Stomach (tissue), 4 donors: Measurements from ENCODE around the gene ATP5F1B.
"Not testable (repeated sequence)": the region's sequence is repeated elsewhere in the genome, so short reads cannot be mapped to it uniquely, and the experiment has no call there.

Source experiments
- CTCF ChIP-seq, 7 experiments: fragments of 450-650 bp in 4 of 7; fragments of 200-600 bp in 3 of 7; sonication (generic) in 3 of 7; IDR thresholded peaks; one replicate each; pipeline ENCODE4 v1.5.1; 2016 to 2019; ENCODE audit warnings: antibody characterized with exemption in 7 of 7, control low read depth in 2 of 7, mild to moderate bottlenecking in 1 of 7
- POLR2A ChIP-seq, 4 donors: fragments of 450-650 bp; IDR thresholded peaks; one replicate each; pipeline ENCODE4 v1.6.1; 2016; ENCODE audit warnings: antibody characterized with exemption in 4 of 4, control low read depth in 2 of 4, mild to moderate bottlenecking in 1 of 4, moderate library complexity in 1 of 4
- POLR2AphosphoS5 ChIP-seq, 3 donors: sonication (generic); formaldehyde crosslinking; IDR thresholded peaks; one replicate each; pipeline ENCODE4 v1.6.1; 2016; ENCODE audit warnings: antibody characterized with exemption in 3 of 3

GRCh38 chr12:56648023-56648422, 2.2 kb upstream of the ATP5F1B start:
- TF ChIP-seq CTCF, POLR2AphosphoS5, POLR2A (IDR thresholded peaks at IDR 0.05): not testable (repeated sequence)
